Measurements from ENCODE around the gene NRP1.

- TF ChIP-seq CTCF (conservative IDR thresholded peaks at IDR 0.05 in 1 of 2, IDR thresholded peaks at IDR 0.05 in 1 of 2; ENCODE audit: extremely low read depth in 1 of 2, insufficient read depth in 1 of 2, low read depth in 1 of 2, low read length in 2 of 2) (no peak), EZH2 (IDR thresholded peaks at IDR 0.05; ENCODE audit: borderline replicate concordance, low read length) (no peak)
Measured at GRCh38 chr10:33229949-33230267, 104.6 kb downstream of the NRP1 start.

Data from mammary epithelial cell (primary cell).